ENCODE measurements around the gene CFAP61.

CFAP61 gene

GRCh38 chr20:20089939-20090338 lies 37.6 kb downstream of the CFAP61 start:
- Histone ChIP-seq H3K4me2 (ENCODE audit: low read length, poor library complexity, severe bottlenecking) (no peak overlapping the region), H2AK5ac (ENCODE audit: low read length, severe bottlenecking) (no peak overlapping the region), H2BK12ac (ENCODE audit: low read length in 2 of 2) (no peak overlapping the region), H3K23ac (ENCODE audit: low read length in 2 of 2) (no peak overlapping the region), H3K27ac (ENCODE audit: low read length, poor library complexity, severe bottlenecking) (no peak overlapping the region), H2BK120ac (ENCODE audit: low read depth, low read length) (no peak overlapping the region), H2AFZ (ENCODE audit: low read depth, low read length) (no peak overlapping the region), H3K4me1 (ENCODE audit: control insufficient read depth, insufficient read depth, low read depth, low read length) (no peaks in the 10 kb centered on the region), H4K91ac (ENCODE audit: low read length) (no peak overlapping the region), H3K9me3 (ENCODE audit: control insufficient read depth, low read length) (no peaks in the 10 kb centered on the region), H3K14ac (ENCODE audit: low read length in 2 of 2) (no peak overlapping the region), H3K36me3 (ENCODE audit: control insufficient read depth in 1 of 2, insufficient read depth in 2 of 2, low read depth in 1 of 2, low read length in 2 of 2) (no peaks in the 10 kb centered on the region), H3K79me1 (replicated peaks; ENCODE audit: low read length, poor library complexity, severe bottlenecking) (no peaks in the 10 kb centered on the region), H3K4ac (ENCODE audit: low read depth in 1 of 2, low read length in 2 of 2) (no peak overlapping the region), H3K9ac (ENCODE audit: low read length) (no peak overlapping the region), H3K27me3 (ENCODE audit: control insufficient read depth in 1 of 2, insufficient read depth in 1 of 2, low read length in 2 of 2) (peaks cover 8 to 10% of the 10 kb centered on the region in 2 experiments), H3K18ac (ENCODE audit: low read depth in 1 of 2, low read length in 2 of 2) (no peak overlapping the region), H4K8ac (ENCODE audit: low read length) (no peak overlapping the region), H2BK15ac (ENCODE audit: low read depth, poor library complexity, severe bottlenecking) (no peak overlapping the region), H2BK5ac (ENCODE audit: low read depth, low read length, poor library complexity, severe bottlenecking) (no peak overlapping the region), H3K4me3 (ENCODE audit: insufficient read depth in 1 of 2, low read depth in 1 of 2, low read length in 2 of 2) (no peak overlapping the region)
- no peak for DNase-seq
- 88% methylated on average over 1 of the region's 1 CpG for WGBS

- Histone ChIP-seq H3K4me2 (ENCODE audit: low read length, poor library complexity, severe bottlenecking) (no peak overlapping the region), H2BK15ac (ENCODE audit: low read depth, poor library complexity, severe bottlenecking) (no peak overlapping the region), H2BK120ac (ENCODE audit: low read depth, low read length) (no peak overlapping the region), H3K9me3 (ENCODE audit: control insufficient read depth, low read length) (no peaks in the 10 kb centered on the region), H2AFZ (ENCODE audit: low read depth, low read length) (no peak overlapping the region), H4K8ac (ENCODE audit: low read length) (no peak overlapping the region), H3K4me3 (ENCODE audit: insufficient read depth in 1 of 2, low read depth in 1 of 2, low read length in 2 of 2) (no peak overlapping the region), H3K27ac (ENCODE audit: low read length, poor library complexity, severe bottlenecking) (no peak overlapping the region), H3K27me3 (ENCODE audit: control insufficient read depth in 1 of 2, insufficient read depth in 1 of 2, low read length in 2 of 2) (peaks cover 6 to 10% of the 10 kb centered on the region in 2 experiments), H3K4me1 (ENCODE audit: control insufficient read depth, insufficient read depth, low read depth, low read length) (no peaks in the 10 kb centered on the region), H3K14ac (ENCODE audit: low read length in 2 of 2) (no peak overlapping the region), H3K4ac (ENCODE audit: low read depth in 1 of 2, low read length in 2 of 2) (no peak overlapping the region), H4K91ac (ENCODE audit: low read length) (no peak overlapping the region), H2BK12ac (ENCODE audit: low read length in 2 of 2) (no peak overlapping the region), H2BK5ac (ENCODE audit: low read depth, low read length, poor library complexity, severe bottlenecking) (no peak overlapping the region), H3K36me3 (ENCODE audit: control insufficient read depth in 1 of 2, insufficient read depth in 2 of 2, low read depth in 1 of 2, low read length in 2 of 2) (no peaks in the 10 kb centered on the region), H3K18ac (ENCODE audit: low read depth in 1 of 2, low read length in 2 of 2) (no peak overlapping the region), H2AK5ac (ENCODE audit: low read length, severe bottlenecking) (no peak overlapping the region), H3K23ac (ENCODE audit: low read length in 2 of 2) (no peak overlapping the region), H3K79me1 (replicated peaks; ENCODE audit: low read length, poor library complexity, severe bottlenecking) (no peaks in the 10 kb centered on the region), H3K9ac (ENCODE audit: low read length) (no peak overlapping the region)
- DNase-seq, result no peak
- 84% methylated on average over 3 of the region's 4 CpGs for whole genome bisulfite sequencing
These were observed 40.5 kb downstream of the CFAP61 start for GRCh38 chr20:20092827-20093226.

DNA sequence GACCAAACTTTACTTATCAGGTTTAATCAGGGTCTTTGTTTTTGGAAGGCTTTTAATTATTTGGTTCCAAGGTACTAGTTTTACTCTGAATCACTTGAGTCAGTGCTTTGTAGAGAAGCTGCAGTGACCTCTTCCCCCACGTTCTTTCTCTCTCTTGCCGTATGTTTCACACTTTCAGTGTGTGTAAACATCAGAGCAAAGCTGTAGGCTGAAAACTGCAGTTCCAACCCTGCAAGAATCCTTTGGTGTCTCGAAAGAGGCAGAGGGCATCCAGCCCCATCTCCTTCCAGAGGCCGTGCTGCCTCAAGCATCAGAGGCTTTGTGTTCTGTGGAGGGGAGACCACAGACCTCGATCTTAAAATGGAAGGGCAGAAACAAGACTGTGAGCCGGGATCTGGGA lies 42.1 kb downstream of the CFAP61 start:
- Histone ChIP-seq H4K8ac (ENCODE audit: low read length) (no peak overlapping the region), H4K91ac (ENCODE audit: low read length) (no peak overlapping the region), H2BK12ac (ENCODE audit: low read length in 2 of 2) (no peak overlapping the region), H3K4me1 (ENCODE audit: control insufficient read depth, insufficient read depth, low read depth, low read length) (no peaks in the 10 kb centered on the region), H3K27ac (ENCODE audit: low read length, poor library complexity, severe bottlenecking) (no peak overlapping the region), H2AFZ (ENCODE audit: low read depth, low read length) (no peak overlapping the region), H3K23ac (ENCODE audit: low read length in 2 of 2) (no peak overlapping the region), H3K4ac (ENCODE audit: low read depth in 1 of 2, low read length in 2 of 2) (no peak overlapping the region), H3K9ac (ENCODE audit: low read length) (no peak overlapping the region), H2BK5ac (ENCODE audit: low read depth, low read length, poor library complexity, severe bottlenecking) (no peak overlapping the region), H3K4me3 (ENCODE audit: insufficient read depth in 1 of 2, low read depth in 1 of 2, low read length in 2 of 2) (no peak overlapping the region), H3K27me3 (ENCODE audit: control insufficient read depth in 1 of 2, insufficient read depth in 1 of 2, low read length in 2 of 2) (peaks cover 6% of the 10 kb centered on the region in 2 experiments), H3K36me3 (ENCODE audit: control insufficient read depth in 1 of 2, insufficient read depth in 2 of 2, low read depth in 1 of 2, low read length in 2 of 2) (no peaks in the 10 kb centered on the region), H2BK15ac (ENCODE audit: low read depth, poor library complexity, severe bottlenecking) (no peak overlapping the region), H3K79me1 (replicated peaks; ENCODE audit: low read length, poor library complexity, severe bottlenecking) (no peaks in the 10 kb centered on the region), H3K4me2 (ENCODE audit: low read length, poor library complexity, severe bottlenecking) (no peak overlapping the region), H3K14ac (ENCODE audit: low read length in 2 of 2) (no peak overlapping the region), H2AK5ac (ENCODE audit: low read length, severe bottlenecking) (no peak overlapping the region), H3K18ac (ENCODE audit: low read depth in 1 of 2, low read length in 2 of 2) (no peak overlapping the region), H3K9me3 (ENCODE audit: control insufficient read depth, low read length) (no peaks in the 10 kb centered on the region), H2BK120ac (ENCODE audit: low read depth, low read length) (no peak overlapping the region)
- 73% methylated on average over 6 of the region's 6 CpGs for WGBS
- no peak for DNase-seq

GRCh38 chr20:20095114-20095872 lies 43.0 kb downstream of the CFAP61 start:
- Histone ChIP-seq H3K4me2 (ENCODE audit: low read length, poor library complexity, severe bottlenecking) (no peak overlapping the region), H3K79me1 (replicated peaks; ENCODE audit: low read length, poor library complexity, severe bottlenecking) (no peaks in the 10 kb centered on the region), H2BK5ac (ENCODE audit: low read depth, low read length, poor library complexity, severe bottlenecking) (no peak overlapping the region), H3K14ac (ENCODE audit: low read length in 2 of 2) (no peak overlapping the region), H2BK12ac (ENCODE audit: low read length in 2 of 2) (no peak overlapping the region), H3K27me3 (ENCODE audit: control insufficient read depth in 1 of 2, insufficient read depth in 1 of 2, low read length in 2 of 2) (peaks cover 3 to 6% of the 10 kb centered on the region in 2 experiments), H2BK120ac (ENCODE audit: low read depth, low read length) (no peak overlapping the region), H3K4ac (ENCODE audit: low read depth in 1 of 2, low read length in 2 of 2) (no peak overlapping the region), H3K9ac (ENCODE audit: low read length) (no peak overlapping the region), H3K27ac (ENCODE audit: low read length, poor library complexity, severe bottlenecking) (no peak overlapping the region), H2BK15ac (ENCODE audit: low read depth, poor library complexity, severe bottlenecking) (no peak overlapping the region), H3K4me1 (ENCODE audit: control insufficient read depth, insufficient read depth, low read depth, low read length) (no peaks in the 10 kb centered on the region), H4K91ac (ENCODE audit: low read length) (no peak overlapping the region), H2AFZ (ENCODE audit: low read depth, low read length) (no peak overlapping the region), H4K8ac (ENCODE audit: low read length) (no peak overlapping the region), H3K4me3 (ENCODE audit: insufficient read depth in 1 of 2, low read depth in 1 of 2, low read length in 2 of 2) (no peak overlapping the region), H3K9me3 (ENCODE audit: control insufficient read depth, low read length) (no peaks in the 10 kb centered on the region), H3K23ac (ENCODE audit: low read length in 2 of 2) (no peak overlapping the region), H3K36me3 (ENCODE audit: control insufficient read depth in 1 of 2, insufficient read depth in 2 of 2, low read depth in 1 of 2, low read length in 2 of 2) (no peaks in the 10 kb centered on the region), H2AK5ac (ENCODE audit: low read length, severe bottlenecking) (no peak overlapping the region), H3K18ac (ENCODE audit: low read depth in 1 of 2, low read length in 2 of 2) (no peak overlapping the region)
- whole genome bisulfite sequencing, result 91% methylated on average over 10 of the region's 10 CpGs
- no peak for DNase-seq
